Activated T-helper 9 cell treated with anti-CD3 and anti-CD28 coated beads, Interleukin-2, amount 50 U/mL, for 16 hours (primary cell): ENCODE data around the gene SOX10.

Experiments used
- DNase-seq: peaks from one replicate; pipeline ENCODE4 v3.0.0-alpha.2; 2020; ENCODE audit warnings: low read depth

SOX10 gene

DNA sequence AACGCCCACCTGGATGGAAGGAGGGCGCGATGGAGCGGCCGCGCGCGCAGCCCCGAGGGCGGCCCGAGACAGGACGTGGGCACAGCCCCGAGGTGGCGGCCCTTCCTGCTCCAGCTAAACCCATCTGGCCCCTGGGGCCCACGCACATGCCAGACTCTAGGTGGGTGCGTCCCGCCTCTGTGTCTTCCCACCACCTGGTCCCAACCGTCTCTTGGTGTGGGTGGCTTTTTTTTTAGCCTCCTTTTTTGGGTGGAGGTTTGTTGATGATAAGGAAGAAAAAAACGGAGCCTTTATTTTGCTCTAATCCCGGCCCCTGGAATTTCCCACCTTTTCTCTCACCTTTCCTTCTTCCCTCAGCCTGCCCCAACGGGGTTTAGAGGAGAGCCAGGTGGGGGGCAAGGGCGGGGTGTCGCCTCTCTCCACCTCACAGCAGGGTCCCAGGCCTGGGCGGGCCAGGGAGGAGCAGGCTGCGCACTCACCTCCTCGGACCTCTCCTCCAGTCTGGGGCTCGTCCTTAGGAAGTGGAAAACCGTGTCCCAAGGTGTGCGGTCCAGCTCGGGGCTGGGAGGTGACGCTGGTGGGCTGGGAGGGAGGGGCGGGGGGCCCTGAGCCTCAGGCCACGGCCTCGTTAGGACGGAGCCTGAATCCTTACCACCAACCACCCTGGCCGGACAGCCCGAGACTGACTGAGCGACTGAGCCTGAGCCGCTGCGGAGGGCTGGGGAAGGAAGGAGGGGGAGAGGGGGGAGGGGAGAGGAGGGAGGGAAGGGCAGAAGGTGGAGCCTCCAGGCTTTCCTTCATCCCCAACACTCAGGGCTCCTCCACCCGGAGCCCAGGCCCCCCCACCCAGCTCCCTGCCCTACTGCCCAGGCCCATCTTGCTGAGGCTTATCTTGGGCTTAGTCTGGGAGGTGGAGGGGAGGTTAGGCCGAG lies at the start of gene SOX10:
SOX10 (minus strand) TSS at position 696 of the 932 bp plus-strand sequence. CDS start 771 bp downstream, outside the sequence.
- DNase-seq, result no peak

DNA sequence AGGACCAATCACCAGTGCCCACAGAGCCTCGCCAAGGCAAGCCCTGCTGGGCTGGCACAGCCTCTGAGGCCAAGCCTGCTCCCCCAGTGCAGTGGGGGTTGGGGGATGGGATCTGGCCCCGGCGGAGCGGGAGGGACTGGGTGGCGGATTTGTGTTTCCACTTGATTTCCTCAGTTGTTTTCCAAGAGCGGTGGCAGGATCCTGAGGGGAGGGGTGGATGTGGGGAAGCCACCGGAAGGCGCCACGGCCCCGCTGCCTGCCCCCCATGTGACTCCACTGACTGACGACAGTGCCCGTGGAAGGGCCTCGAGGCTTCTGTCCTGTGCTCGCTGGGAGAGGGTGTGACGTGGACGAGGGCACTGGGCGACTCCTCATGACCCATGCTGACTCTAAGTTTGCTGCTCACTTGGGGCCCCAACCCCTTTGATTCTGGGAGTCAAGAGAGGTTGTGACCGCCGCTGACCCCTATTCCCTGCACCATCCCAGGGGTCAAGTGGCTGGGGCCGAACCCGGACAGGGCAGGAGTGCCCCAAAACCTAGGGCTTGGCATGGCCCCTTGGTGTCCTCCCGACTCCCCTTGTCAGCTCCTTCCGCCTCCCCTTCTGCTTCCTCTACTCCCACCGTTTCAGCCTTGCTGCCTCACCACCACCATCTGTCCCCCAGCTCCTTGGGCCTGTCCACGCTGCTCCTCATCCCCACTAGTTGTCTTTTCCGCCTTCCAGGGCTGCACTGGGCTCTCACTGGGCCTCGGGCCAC lies 49.3 kb upstream of the SOX10 start:
- no peak for DNase-seq

DNA sequence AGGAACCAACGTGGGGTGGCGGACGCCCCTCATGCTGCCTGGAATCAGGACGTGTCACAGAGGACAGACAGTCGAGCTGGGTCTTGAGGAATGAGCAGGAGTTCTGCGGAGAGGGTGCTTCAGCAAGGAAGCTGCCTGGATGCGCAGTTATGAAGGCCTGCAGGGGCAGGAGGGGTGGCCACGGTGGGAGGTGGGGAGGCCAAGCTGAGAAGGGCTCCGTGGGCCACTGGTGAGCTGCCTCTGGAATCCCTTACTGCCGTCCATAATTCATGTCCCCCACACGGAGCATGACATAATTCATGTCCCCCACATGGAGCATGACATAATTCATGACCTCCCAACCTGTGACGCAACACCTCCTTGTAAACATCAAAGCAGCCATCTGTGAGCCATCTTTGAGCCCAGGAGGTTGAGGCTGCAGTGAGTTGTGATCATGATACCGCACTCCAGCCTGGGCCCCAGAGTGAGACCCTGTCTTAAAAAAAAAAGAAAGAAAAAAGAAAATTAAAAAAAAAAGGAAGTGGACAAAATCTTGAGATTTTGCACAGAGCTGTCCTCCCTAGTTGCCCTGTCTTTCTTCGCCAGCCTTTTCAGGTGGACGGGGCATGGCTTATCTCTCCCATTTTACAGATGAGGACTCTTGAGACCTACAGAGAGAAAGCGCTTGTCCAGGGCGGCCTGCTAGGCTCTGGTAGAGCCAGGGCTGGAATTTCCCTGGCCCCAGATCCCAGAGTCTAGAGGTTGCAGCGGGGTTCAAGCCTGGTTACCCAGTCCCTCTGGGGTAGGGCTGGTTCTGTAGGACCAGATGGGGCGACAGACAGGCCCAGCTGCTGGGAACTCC lies 48.5 kb upstream of the SOX10 start:
- no peak for DNase-seq

DNA sequence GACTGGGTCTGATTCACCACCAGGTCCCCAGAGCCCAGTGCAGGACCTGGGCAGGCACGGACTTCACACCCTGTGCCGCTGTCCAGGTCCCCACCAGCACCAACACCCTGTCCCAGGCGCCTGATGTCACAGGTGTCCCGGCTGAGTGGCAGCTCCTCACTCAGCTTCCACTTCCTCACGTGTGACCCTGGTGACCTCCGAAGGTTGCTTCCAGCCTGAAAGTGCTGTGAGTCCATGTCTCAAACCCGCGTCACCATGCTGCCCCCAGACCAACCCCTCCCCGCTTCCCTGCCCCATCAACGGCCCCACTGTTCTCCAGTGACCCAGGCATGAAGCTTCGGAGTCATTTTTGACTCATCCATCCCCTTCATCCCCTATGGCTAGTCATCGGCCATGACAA lies 47.1 kb upstream of the SOX10 start:
- DNase-seq, result no peak

DNA sequence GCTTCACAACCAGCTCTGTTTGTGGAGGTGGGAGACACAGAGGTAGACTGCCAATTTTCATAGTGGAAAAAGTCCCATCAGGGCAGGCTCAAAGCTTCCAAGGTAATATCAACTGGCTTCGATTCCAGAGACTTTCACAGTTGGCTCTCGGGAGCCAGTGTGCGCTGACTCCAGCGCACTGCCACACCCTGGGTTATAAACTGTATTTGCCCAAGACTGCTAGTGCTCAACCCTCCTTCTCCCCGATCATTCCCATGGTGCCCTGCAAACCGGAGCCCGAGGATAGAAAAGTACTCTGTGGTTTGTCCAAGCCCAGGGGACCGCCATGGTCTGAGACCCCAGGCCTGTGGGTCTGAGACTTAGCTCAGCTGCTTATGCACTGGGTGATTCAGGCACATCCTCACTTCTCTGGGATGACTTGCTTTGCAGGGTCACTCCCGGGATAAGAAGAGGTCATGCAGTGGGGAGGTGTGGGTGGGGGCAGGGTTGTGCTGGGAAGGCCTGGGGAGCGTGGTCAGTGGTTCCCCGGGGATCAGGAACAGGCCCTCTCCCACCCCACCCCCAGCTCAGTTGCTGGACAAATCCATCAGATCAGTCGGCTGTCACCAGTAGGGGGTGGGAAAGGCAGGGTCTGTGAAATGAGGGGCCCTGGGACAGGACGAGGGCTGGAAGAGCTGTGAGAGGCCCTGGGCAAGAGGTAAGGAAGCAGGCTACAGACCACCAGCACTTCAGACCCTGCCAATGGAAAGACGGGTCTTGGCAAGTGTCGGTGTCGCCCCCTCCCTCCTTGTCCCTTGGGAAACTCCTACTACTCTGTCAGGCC lies 46.2 kb upstream of the SOX10 start:
- no peak for DNase-seq

DNA sequence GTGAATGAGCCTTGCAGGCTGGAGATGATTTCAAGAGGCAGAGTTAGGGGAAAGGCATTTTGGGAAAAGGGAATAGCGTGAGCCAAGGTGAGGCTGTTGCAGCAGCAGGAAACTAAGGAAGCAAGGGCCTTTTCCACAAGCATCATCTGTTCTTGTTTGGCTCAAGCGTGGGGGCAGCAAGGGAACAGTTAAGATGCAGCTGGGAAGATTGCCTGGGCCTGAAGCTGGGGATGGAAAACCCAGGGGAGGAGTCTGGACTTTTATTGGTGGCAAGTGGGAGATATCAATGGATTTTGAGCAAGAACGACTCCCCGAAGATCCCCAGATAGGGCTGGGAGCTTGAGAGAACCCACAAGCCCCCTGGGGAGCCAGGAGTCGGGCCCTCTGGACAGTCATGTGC lies 45.5 kb upstream of the SOX10 start:
- no peak for DNase-seq

DNA sequence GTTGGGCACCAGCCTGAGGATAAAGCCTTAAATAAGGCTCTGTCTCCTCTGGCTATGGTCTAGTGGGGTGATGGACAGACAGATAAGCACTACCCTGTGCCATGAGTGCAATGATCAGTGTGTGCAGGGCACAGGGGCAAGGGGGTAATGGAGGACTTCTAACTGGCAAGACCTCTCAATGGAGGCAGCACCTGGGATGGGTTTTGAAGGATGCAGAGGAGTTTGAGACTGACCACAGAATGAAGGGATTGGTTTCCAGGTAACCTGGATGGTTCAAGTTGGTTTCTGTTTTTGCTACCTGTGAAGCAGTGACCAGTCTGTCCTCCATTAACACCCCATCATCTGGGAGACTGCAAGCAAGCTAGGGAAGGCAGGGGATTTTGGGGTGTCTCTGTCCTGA lies 45.0 kb upstream of the SOX10 start:
- no peak for DNase-seq

DNA sequence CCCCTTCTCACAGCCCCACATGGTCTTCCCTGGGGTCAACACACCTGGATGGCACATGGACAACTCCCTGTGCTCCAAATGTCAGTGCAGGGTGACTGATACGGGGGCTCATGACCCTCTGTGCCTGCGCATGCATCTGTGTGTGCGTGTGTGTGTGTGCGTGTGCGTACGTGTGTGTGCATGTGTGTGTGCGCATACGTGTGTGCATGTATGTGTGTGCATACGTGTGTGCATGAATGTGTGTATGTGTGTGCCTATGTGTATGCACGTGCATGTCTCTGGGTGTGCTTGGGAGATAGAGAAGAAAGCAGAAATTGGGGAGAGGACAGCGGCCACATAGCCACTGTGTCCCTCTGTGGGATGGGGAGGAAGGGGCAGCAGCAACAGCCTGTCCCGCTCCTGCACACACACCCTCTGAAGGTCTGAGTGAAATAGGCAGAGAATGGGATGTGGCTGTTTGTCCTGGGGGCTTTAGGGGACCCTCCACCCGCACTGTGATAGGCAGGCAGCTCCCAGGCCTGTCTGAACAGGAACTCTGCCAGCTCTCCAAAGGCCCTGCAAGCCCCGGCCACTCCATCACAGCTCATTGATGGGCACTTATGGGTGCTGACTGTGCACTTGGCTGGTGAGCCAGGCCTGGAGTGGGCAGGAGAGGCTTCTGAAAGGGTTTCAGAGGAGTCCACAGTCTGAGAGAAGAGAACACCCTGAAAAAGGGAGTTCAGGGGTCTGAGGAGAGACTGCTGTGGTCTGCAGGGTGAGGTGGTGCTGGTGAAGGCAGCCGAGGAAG lies 44.2 kb upstream of the SOX10 start:
- no peak for DNase-seq

DNA sequence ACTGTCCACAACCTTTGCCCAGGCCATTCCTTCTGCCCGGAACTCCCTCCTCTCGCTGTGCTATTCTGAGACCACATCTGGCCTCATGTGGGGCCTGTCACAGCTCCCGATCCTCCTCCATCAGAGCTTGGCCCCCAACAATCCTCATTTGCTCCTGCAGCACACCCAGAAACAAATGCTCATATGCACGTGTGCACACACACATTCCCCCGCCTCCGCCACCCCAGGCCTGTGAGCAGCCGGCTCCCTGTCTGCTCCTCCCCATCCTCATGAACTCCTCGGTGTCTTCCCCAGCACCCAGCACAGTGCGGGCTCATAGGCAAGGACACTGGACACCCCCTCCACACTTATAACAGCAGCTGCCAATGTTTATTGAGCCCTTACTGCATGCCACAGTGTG lies 43.1 kb upstream of the SOX10 start:
- no peak for DNase-seq

DNA sequence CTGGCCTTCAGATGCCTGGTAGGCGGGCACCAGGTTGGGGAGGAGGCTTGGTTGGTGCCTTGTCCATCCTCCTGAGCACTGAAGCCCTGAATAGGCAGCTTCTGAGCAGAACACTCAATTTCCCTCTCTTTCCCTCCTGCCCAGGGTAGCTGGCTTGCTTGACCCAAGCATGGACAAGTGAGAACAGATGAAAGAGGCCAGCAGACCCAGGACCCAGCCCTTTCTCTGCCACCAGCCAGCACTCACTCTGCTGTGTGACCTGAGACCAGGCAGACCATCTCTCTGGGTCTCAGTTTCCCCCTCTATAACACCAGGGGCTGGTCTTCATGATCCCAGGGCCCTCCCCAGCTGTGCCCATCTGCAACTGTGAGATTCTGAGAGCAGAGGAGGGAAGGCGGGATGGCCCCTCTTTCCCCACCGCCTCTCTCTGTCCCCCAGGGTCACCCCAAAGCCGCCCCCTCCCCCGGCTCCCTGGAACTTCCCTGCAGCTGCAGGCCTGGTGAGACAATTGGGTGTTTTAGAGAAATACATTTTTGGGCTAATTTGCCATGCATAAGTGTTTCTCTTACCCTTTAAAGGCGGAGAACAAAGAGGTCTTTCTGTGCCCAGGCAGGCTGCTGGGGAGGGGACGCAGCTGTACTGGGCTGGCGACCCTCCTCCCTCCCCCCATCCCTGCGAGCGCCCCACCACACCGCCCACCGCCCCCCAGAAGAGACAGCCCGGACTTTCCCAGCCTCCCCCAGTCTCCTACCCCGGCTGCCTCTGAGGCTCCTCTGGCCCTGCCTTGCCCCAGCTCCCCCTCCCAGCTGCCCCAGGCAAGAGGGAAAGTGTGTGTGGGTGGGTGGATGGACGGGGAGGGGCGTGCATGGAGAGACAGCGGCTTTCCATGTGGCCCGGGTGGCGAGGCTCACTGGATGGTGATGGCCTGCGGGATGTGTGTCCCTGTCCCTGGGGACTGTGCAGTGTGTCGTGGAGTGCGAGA lies 42.1 kb upstream of the SOX10 start:
- no peak for DNase-seq

DNA sequence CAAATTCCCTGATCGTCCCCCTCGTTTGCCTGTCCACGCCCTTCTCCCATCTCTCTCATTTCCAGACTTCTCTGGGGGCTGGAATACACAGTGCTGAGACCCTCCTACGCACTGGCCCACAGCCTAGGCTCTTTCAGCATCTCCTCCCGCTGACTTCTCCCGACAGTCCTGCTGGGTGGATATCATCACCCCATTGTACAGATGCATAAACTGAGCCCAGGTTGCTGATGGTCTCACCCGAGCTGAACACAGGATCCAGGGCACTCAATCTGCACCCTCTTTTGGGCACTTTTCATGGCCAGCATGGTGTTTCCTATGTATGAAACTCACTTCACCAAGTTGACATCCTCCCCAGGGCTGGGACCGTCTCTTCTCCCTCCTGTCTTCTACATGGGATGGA lies 41.2 kb upstream of the SOX10 start:
- DNase-seq, result no peak

DNA sequence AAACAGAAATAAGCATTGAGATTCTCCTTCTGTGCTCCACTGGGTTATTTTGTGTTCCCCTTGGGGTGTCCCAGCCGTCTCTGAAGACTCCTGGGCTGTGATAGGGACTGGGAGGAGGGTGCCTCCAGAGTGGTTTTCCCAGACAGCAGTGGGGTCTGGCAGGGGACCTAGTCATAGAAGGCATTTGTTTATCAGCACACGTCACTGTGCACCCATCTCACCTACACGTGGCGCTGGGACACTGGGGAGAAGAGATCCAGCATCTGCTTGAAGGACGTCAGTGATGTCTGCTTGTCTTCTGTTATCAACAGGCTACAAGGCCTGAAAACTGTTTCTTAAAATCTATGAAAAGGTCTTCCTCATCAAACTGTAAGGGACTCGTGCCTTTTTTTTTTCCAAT lies 38.7 kb upstream of the SOX10 start:
- DNase-seq, result no peak

DNA sequence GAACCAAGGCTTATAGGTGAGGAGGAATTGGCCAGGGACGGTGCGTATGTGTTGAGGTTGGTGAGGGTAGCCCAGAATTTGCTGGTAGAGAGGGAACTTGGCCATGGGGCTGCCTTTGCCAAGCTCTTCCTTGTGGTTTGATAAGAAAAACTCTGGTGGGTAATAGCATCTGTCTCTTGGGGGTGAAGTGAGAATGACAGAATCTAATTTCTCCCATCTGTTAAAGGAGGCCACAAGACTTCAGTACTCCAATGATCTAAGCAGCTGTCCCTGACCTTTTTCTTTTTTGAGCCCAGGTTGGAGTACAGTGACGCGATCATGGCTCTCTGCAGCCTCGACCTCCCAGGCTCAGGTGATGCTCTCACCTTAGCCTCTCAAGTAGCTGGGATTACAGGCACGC lies 36.9 kb upstream of the SOX10 start:
- DNase-seq, result no peak

DNA sequence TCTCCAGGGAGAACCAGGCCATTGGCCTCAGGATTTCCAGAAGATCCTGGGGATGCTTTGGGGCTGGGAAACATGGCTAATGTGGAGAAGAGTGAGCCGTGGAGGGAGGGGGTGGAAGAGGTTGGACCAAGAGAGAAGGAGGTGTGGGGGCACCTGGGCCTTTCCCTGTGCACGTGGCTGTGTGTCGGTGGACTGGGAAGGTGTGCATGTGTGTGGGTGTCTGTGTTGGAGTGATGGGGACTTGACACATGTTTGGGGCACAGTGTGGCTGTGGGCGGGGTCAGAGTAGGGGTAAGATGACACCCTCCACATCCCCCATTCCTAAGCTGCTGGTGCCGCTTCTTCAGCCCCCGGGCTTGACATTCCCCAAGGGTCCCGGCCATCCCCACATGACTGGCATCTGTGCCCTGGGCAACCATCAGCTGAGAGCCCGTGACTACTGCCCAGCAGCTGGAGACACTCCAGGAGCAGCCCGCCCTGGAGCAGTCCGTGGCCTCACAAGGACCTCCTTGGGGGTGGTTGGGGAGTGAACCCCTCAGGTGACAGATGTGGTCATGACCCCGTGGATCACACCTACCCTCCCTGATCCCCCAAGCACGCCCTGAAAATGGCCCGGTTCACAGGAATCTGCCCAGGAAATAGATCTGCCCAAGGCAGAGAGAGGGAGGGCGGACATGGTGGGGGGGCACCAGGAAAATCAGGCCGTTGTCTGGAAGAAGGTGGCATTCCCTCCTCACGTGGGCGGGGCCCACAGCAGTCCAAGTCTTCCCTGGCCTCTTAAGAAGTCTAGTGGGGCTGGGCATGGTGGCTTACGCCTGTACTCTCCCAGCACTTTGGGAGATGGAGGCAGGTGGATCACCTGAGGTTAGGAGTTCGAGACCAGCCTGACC lies 34.8 kb upstream of the SOX10 start:
- DNase-seq, result no peak

DNA sequence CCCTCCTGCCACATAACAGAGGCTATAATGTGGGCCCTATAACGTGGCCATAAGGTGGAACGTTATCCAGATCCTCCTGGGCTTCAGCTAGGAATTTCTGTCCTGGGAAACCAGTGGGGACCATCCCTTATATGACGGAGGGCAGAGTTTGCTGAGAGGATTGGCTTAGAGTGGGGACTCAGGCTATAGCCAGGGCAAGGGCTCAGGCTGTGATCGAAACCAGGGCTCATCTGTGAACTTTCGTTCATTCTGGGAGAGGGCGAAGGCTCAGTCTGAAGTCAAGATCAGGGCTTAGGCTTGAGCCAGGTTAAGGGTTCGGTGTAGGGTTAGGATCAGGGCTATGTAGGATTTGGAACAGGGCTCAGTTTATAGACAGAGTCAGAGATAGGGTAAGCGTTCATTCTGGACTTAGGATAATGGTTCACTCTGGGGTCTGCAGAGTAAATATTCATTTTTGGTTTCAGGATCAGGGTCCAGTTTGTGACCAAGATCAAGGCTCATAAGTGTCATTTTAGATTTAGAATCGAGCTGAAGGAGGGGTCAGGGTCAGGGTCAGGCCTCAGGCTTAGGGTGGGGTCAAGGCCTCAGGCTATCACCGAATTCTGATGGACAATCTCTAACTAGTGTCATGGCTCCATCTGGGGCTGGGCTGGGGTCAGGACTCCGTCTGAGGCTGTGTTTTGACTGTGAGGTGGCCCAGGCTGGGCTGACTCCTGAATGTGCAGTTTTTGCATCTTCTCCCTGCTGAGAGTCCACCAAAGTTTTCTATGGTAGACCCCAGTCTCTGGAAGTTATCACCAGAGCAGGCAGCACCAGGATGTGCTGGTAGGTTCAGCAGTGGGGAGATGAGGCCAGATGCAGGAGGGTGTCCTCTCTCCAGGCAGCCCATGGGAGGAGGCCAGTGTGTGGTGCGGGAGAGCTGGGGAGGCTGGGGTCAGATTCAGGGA lies 33.9 kb upstream of the SOX10 start:
- no peak for DNase-seq

DNA sequence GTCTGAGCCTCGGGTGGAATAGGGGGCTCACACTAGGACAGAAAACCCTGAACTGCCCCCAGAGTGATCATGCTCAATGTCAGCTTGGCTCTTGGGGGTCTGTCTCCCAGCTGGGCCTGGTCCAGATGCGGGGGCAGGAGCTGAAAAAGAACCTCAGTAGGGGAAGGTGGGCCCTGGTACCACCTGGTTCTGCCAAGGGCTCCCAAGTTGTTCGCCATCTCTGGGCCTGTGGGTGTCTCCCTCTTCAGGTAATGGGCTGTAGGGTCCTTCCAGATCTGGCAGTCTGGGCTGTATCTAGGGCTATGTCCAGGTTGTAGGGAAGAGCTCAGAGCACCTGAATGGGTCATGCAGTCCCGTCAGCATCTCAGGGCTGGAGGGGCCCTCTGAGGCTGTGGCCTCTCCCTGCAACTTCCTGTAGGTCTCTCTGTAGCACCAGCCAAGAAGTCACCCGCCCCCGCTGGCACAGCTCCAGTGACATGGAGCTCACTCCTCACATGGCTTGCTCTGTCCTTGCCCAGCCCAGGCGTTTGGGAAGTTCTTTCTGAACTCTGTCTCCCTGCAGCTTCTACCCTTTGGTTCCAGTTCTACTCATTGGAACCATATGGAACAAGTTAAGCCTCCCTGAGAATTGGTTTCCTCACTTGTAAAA lies 33.0 kb upstream of the SOX10 start:
- no peak for DNase-seq
